Stimulated activated CD4-positive, alpha-beta T cell treated with anti-CD3 and anti-CD28 coated beads, Interleukin-12 subunit alpha, Interleukin-12 subunit beta, amount 100 ng/mL, for 48 hours (primary cell): ENCODE data around the gene FMNL2.
"Not testable (repeated sequence)": the region's sequence is repeated elsewhere in the genome, so short reads cannot be mapped to it uniquely, and the experiment has no call there.

Source experiments
- DNase-seq, 3 donors: peaks; one replicate each; pipeline ENCODE4 v3.0.0-alpha.2; 2020; ENCODE audit warnings: low read depth in 2 of 3, low spot score in 1 of 3

FMNL2 gene

DNA sequence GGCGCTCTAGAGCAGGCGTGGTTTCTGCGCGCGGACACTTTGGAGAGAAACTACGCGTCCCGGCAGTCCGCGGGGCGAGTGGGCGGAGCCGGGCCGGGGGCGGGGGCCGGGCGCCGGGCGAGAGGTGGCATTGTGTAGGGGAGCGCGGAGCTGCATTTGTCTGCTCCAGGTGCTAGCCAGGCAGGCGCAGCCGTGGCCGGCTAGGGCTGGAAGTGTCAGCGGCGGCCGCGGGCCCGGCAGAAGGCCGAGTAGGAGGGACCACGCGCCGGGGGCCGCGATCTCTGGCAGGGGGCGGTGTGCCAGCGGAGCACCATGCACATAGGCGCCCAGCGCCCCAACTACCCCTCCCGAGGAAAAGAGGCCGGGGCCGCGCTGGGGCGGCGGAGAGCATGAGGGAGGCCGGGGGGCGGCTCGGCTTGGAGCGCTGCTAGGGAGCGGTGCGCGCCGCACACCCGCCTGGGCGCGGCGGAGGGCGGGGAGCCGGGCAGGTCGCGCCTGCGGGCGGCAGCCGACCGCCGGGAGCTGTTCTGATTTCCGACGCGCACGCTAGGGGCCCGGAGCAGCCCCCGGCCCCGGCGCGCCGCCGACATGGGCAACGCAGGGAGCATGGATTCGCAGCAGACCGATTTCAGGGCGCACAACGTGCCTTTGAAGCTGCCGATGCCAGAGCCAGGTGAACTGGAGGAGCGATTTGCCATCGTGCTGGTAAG, at the start of gene FMNL2:
Gene FMNL2 (plus strand): TSS at position 159 of the 710 bp plus-strand sequence.
- peak; percentile 14 to 37 (median 15) for DNase-seq

- DNase-seq: no peak
Measured at GRCh38 chr2:152292991-152293390, 42.0 kb upstream of the FMNL2 start.

DNA sequence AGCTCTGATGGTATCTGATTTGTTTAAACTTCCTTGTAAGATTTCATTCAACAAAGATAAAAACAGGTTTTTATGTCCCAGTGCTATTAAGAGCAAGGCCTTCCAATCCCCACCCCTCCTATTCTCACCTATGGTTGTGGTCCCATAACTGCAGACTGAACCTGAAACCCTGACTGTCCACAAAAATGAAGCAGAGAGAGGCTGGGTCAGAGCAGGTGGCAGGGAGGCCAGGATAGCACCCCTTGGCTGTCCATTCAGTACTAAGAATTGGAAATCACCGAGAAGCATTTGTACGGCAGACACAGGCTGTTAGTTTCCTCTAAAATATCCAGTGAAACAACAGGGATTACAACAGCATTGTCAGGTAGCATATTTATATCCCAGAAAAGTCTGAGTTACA, 37.3 kb upstream of the FMNL2 start:
- no peak for DNase-seq

DNA sequence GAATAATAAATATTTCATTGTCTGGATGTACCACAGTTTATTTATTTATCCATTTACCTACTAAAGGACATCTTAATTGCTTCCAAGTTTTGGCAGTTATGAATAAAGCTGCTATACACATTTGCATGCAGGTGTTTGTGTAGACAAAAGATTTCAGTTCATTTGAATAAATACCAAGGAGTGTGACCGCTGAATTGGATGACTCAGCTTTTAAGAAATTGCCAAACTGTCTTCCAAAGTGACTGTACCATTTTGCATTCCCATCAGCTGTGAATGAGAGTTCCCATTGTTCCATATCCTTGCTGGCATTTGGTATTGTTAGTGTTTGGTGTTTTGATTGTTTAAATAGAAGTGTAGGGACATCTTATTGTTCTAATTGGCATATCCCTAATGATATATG, 36.2 kb upstream of the FMNL2 start:
- no peak for DNase-seq

GRCh38 chr2:152301131-152301530, 33.8 kb upstream of the FMNL2 start:
- DNase-seq: no peak

DNA sequence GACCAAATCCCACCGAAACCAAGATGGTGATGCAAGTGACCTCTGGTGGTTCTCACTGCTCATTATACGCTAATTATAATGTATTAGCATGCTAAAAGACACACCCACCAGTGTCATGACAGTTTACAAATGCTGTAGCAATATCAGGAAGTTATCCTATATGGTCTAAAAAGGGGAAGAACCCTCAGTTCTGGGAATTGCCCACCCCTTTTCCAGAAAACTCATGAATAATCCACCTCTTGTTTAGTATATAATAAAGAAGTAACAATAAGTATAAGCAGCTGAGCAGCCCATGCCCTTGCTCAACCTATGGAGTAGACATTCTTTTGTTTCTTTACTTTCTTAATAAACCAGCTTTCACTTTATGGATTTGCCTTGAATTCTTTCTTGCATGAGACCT, 31.0 kb upstream of the FMNL2 start:
- DNase-seq: no peak

DNA sequence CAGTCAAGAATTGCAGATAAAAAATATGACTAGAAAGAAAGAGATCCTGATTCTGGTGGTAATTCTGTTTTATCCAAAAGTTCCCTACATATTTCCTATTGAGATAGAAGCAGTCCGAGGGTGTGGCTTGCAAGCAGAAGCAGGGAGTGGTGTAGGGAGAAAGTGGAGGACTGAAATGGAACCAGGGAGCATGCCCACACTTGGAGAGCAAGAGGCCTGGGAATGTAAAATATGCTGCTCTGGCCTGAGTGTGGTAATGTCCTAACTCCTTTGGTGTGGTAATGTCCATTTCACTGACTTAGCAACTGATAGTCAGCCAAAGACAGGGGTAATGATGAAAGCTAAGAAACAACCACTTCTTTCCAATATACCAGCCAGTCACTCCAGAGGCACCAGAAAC, 30.1 kb upstream of the FMNL2 start:
- DNase-seq: no peak

GRCh38 chr2:152307863-152308262, 27.1 kb upstream of the FMNL2 start:
- DNase-seq: no peak

DNA sequence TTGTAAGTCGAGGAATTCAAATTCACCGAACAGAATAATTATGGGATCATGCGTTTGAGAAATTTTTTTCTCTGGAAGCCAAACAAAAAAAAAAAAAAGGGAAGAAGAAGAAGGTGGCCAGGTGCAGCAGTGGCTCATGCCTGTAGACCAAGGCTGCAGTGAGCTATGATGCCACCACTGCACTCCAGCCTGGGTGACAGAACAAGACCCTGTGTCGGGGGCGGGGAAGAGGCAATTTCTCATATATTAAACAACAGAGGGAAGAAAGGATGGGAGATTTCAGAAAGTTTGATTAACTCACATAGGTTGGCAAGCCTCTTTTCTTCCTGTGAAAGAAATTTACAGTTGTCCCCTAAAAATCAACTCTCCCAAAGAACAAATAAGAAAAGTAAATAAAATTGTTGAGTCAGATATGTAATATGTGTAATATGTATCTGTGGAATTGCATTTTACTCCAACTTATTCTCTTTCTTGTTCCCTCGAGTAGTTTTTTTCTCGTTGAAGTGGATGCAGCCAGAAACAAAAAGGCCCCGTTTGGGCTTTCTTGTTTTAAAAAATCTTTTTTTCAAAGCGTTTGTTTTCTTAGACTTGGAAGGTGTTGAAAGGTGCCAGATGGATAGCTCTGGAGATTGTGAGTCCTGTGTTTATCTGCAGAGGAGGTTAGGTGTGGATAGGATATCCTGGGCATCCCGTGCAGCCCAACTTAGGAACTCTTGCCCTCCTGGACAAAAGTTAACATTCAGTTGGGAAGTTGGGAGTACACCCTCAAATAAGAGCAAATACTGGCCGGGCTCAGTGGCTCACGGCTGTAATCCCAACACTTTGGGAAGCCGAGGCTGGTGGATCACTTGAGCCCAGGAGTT, 25.4 kb upstream of the FMNL2 start:
- DNase-seq: no peak

GRCh38 chr2:152319822-152320570, 15.0 kb upstream of the FMNL2 start:
- DNase-seq: no peak

- DNase-seq: no peak
Measured at GRCh38 chr2:152320814-152321213, 14.2 kb upstream of the FMNL2 start.

DNA sequence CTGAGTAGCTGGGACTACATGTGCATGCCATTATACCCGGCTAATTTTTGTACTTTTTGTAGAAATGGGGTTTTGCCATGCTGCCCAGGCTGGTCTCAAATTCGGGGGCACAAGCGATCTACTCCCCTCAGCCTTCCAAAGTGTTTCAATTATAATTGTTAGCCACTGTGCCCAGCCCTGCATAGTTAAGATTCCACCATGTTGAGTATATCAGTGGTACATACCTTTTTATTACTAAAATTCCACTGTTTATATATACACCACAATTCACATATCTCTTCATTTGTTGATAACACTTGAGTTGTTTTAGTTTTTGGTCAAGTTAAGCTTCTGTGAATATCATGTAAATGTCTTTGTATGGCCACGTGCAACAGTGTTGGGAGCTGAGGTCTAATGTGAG, 12.8 kb upstream of the FMNL2 start:
- no peak for DNase-seq

GRCh38 chr2:152325126-152325525, 9.8 kb upstream of the FMNL2 start:
- DNase-seq: not testable (repeated sequence)

GRCh38 chr2:152326710-152327109, 8.3 kb upstream of the FMNL2 start:
- DNase-seq: no peak

DNA sequence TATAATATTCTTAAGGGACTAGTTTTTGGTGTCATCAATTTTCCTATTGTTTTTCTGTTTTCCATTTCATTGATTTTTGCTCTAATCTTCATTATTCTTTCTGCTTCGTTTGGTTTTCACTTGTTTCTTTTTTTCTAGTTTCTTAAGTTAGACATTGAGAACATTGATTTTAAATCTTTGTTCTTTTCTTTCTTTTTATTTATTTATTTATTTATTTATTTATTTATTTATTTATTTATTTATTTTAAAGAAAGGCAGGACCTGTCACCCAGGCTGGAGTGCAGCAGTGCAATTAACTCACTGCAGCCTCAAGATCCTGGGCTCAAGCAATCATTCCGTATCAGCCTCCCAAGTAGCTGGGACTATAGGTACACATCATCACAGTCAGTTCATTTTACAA, 7.0 kb upstream of the FMNL2 start:
- DNase-seq: no peak

DNA sequence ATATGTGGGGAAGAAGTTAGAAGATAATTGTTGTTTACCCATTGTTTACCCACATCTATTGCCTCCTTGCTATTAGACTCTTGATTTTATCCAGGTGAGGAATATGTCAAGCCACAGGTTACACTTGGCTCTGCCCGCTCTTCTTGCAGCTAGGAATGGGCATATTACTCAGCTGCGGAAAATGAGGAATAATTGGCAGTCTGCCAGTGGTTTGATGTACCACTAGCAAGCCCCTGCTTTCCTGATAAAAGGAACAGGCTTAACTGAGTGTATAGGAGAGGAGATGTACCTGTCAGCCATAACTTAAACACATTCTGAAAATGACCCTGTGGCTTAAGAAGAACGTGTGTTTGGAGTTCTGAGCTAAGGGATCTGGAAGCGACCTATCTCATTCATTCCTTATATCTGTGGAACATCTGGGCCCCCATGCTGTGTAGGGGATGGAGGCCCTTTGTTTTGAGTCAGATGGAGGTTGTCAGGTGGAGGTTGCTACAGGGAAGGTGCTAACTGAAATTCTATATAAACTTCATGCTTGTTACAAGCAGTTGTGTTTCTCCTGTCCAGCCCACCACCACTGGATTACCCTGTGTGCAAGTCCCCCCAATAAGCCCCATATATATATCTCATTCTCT, 4.6 kb upstream of the FMNL2 start:
- no peak for DNase-seq

GRCh38 chr2:152334701-152335015, 316 bp upstream of the FMNL2 start:
- DNase-seq: no peak

DNA sequence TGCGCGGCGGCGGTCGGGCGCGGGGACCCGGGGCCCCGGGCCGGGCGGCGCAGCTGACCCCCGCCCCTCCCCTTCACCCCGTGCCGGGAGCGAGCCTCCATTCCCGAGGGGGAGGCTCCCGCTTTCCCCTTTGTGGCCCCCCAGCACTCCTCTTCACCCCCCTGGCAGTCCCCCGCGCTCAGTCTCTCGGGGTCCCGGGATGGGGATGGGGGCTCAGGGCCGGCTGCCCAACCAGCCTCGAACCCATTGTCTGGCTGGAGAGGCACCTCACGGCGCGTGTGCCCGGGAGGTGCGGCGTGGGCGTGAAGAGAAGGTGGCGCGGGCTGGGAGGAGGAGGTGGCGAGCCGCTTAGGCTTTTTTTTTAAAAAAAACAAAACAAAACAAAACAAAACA, 748 bp downstream of the FMNL2 start:
- no peak for DNase-seq

- no peak for DNase-seq
Measured at GRCh38 chr2:152336119-152336853, 1.3 kb downstream of the FMNL2 start.

DNA sequence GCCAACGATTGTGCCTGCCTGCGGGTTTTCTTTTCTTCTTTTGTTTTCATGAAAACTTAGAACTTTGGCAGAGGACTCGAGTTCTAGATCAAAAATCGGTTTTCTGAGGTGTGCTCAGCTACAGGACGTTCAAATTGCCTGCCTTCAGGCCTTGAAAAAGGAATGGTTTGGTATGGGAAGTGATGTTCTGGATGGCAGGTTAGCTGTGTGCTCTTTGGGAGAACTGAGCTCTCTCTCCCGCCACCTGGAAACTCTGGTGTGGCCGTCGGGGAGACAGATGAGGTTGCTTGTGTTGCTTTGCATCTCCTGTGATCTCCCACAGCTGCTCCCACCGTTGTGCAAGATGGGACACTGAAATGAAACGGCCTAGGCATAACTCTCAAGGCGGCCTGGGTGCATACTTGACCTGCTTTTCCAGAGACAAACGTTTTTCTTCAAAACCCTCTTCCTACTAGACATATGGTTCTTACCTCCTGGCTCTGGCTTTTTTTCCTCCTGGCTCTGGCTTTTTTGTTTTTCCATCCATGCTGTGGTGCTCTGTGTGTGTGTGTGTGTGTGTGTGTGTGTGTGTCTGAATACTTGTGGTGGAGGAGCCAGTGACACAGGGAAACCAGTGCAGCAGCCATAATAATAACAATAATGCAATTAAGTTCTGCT, 2.0 kb downstream of the FMNL2 start:
- no peak for DNase-seq
